Trophoblast cell (in vitro differentiated cells and primary cell): ENCODE data around the gene TTLL8.

Experiments
- DNase-seq, 2 donors: peaks; one replicate each; pipeline ENCODE4 v3.0.0-alpha.2; 2016
- H2AFZ ChIP-seq: 2 replicates; pipeline ENCODE4 v1.6.1; 2013; ENCODE audit warnings: low read length, moderate library complexity, mild to moderate bottlenecking; ENCODE audit not compliant: insufficient read depth, poor library complexity
- H2AK5ac ChIP-seq: 2 replicates; pipeline ENCODE4 v1.6.1; 2013; ENCODE audit warnings: mild to moderate bottlenecking, low read length
- H2BK120ac ChIP-seq: 2 replicates; pipeline ENCODE4 v1.6.1; 2013; ENCODE audit warnings: low read length, mild to moderate bottlenecking, moderate library complexity; ENCODE audit not compliant: insufficient read depth, poor library complexity
- H2BK12ac ChIP-seq: 2 replicates; pipeline ENCODE4 v1.6.1; 2013; ENCODE audit warnings: mild to moderate bottlenecking, low read length, moderate library complexity
- H2BK5ac ChIP-seq: 2 replicates; pipeline ENCODE4 v1.6.1; 2013; ENCODE audit warnings: low read length, low read depth, moderate library complexity, mild to moderate bottlenecking; ENCODE audit not compliant: poor library complexity
- H3K14ac ChIP-seq: 2 replicates; pipeline ENCODE4 v1.6.1; 2013; ENCODE audit warnings: mild to moderate bottlenecking, low read length
- H3K18ac ChIP-seq: 2 replicates; pipeline ENCODE4 v1.6.1; 2013; ENCODE audit warnings: mild to moderate bottlenecking, low read length
- H3K23ac ChIP-seq: 2 replicates; pipeline ENCODE4 v1.6.1; 2013; ENCODE audit warnings: low read length
- H3K27ac ChIP-seq: 2 replicates; pipeline ENCODE4 v1.5.1; 2013; ENCODE audit warnings: low read depth, mild to moderate bottlenecking, inconsistent platforms, low read length, moderate library complexity
- H3K27me3 ChIP-seq: 2 replicates; pipeline ENCODE4 v1.6.1; 2013; ENCODE audit warnings: inconsistent platforms, mild to moderate bottlenecking, low read length, moderate library complexity; ENCODE audit not compliant: insufficient read depth
- H3K36me3 ChIP-seq, 2 experiments: 1 replicate in 1 of 2; 2 replicates in 1 of 2; pipeline ENCODE4 v1.6.1; 2013; ENCODE audit warnings: low read length in 2 of 2, mild to moderate bottlenecking in 2 of 2, moderate library complexity in 1 of 2; ENCODE audit not compliant: insufficient read depth in 2 of 2, control insufficient read depth in 1 of 2
- H3K4ac ChIP-seq: 2 replicates; pipeline ENCODE4 v1.6.1; 2013; ENCODE audit warnings: low read depth, mild to moderate bottlenecking, low read length, moderate library complexity
- H3K4me1 ChIP-seq, 2 experiments: 1 replicate in 1 of 2; 2 replicates in 1 of 2; pipeline ENCODE4 v1.6.1; 2013; ENCODE audit warnings: low read length in 2 of 2, mild to moderate bottlenecking in 2 of 2, moderate library complexity in 1 of 2; ENCODE audit not compliant: insufficient read depth in 2 of 2, control insufficient read depth in 1 of 2
- H3K4me2 ChIP-seq: 2 replicates; pipeline ENCODE4 v1.6.1; 2013; ENCODE audit warnings: inconsistent platforms, mild to moderate bottlenecking, low read length, moderate library complexity
- H3K4me3 ChIP-seq: 2 replicates; pipeline ENCODE4 v1.5.1; 2013; ENCODE audit warnings: mild to moderate bottlenecking, low read depth, low read length, inconsistent platforms
- H3K79me1 ChIP-seq: one replicate; pipeline ENCODE4 v1.6.1; 2013; ENCODE audit warnings: low read length
- H3K79me2 ChIP-seq: 2 replicates; pipeline ENCODE4 v1.6.1; 2013; ENCODE audit warnings: low read length, mild to moderate bottlenecking; ENCODE audit not compliant: control insufficient read depth, insufficient read depth, poor library complexity
- H3K9ac ChIP-seq: 2 replicates; pipeline ENCODE4 v1.6.1; 2013; ENCODE audit warnings: mild to moderate bottlenecking, low read length
- H3K9me3 ChIP-seq: 2 replicates; pipeline ENCODE4 v1.6.1; 2013; ENCODE audit warnings: low read depth, mild to moderate bottlenecking, control low read depth, inconsistent platforms, low read length; ENCODE audit not compliant: insufficient read depth
- H4K12ac ChIP-seq: 2 replicates; pipeline ENCODE4 v1.6.1; 2013; ENCODE audit warnings: low read depth, mild to moderate bottlenecking, low read length, moderate library complexity
- H4K8ac ChIP-seq: 2 replicates; pipeline ENCODE4 v1.6.1; 2013; ENCODE audit warnings: low read depth, mild to moderate bottlenecking, low read length, moderate library complexity
- H4K91ac ChIP-seq: one replicate; pipeline ENCODE4 v1.6.1; 2013; ENCODE audit warnings: low read depth, mild to moderate bottlenecking, low read length, moderate library complexity
- WGBS: extraction: QIAGEN DNeasy Blood & Tissue Kit; methylation state at CpG from one replicate; pipeline ENCODE4 v1.1.7; 2013; ENCODE audit warnings: missing lambda C conversion rate; ENCODE audit not compliant: insufficient read length, insufficient coverage; ENCODE audit errors: extremely low coverage; 5-methylcytosine and 5-hydroxymethylcytosine counted together

TTLL8 gene

GRCh38 chr22:50074056-50074455 is 16.0 kb upstream of the TTLL8 start:
- Histone ChIP-seq H4K91ac (no peak overlapping the region), H3K23ac (no peak overlapping the region), H2BK120ac (no peak overlapping the region), H3K14ac (no peak overlapping the region), H3K4me3 (no peak overlapping the region), H3K27ac (no peak overlapping the region), H2BK5ac (no peak overlapping the region), H3K36me3 (no peaks in the 10 kb centered on the region), H3K4ac (no peak overlapping the region), H3K18ac (no peak overlapping the region), H3K79me1 (peaks cover 2% of the 10 kb centered on the region), H3K4me2 (no peak overlapping the region), H3K9ac (no peak overlapping the region), H4K8ac (no peak overlapping the region), H3K27me3 (no peaks in the 10 kb centered on the region), H4K12ac (no peak overlapping the region), H3K4me1 (peaks cover 0 to 2% of the 10 kb centered on the region in 2 experiments), H2AFZ (no peak overlapping the region), H2BK12ac (no peak overlapping the region), H3K9me3 (peaks cover 2% of the 10 kb centered on the region), H2AK5ac (no peak overlapping the region), H3K79me2 (no peaks in the 10 kb centered on the region)
- DNase-seq = no peak
- no CpG with 5 or more reads among the region's 17 CpGs for WGBS

- H3K79me2 ChIP-seq = no peaks in the 10 kb centered on the region
- no peaks in the 10 kb centered on the region for H3K36me3 ChIP-seq
- DNase-seq = no peak
- H3K4me1 ChIP-seq = no peaks in the 10 kb centered on the region
- H4K91ac ChIP-seq = no peak overlapping the region
- H3K27ac ChIP-seq = no peak overlapping the region
- no peak overlapping the region for H3K14ac ChIP-seq
- H2BK5ac ChIP-seq = no peak overlapping the region
- no CpG with 5 or more reads among the region's 28 CpGs for WGBS
- no peak overlapping the region for H3K18ac ChIP-seq
- no peak overlapping the region for H2AFZ ChIP-seq
- no peak overlapping the region for H3K4ac ChIP-seq
- H3K4me3 ChIP-seq = no peak overlapping the region
- no peak overlapping the region for H3K23ac ChIP-seq
- peaks cover 2% of the 10 kb centered on the region for H3K9me3 ChIP-seq
- no peaks in the 10 kb centered on the region for H3K79me1 ChIP-seq
- H2AK5ac ChIP-seq = no peak overlapping the region
- no peak overlapping the region for H2BK120ac ChIP-seq
- no peak overlapping the region for H4K12ac ChIP-seq
- H3K9ac ChIP-seq = no peak overlapping the region
- H3K27me3 ChIP-seq = no peaks in the 10 kb centered on the region
- no peak overlapping the region for H2BK12ac ChIP-seq
- no peak overlapping the region for H3K4me2 ChIP-seq
- H4K8ac ChIP-seq = no peak overlapping the region
Observed at GRCh38 chr22:50072714-50073538, 14.8 kb upstream of the TTLL8 start.

GRCh38 chr22:50072167-50072555 is 14.1 kb upstream of the TTLL8 start:
- Histone ChIP-seq H3K9ac (no peak overlapping the region), H3K4ac (no peak overlapping the region), H3K4me1 (no peaks in the 10 kb centered on the region), H4K91ac (no peak overlapping the region), H2BK120ac (no peak overlapping the region), H3K18ac (no peak overlapping the region), H3K36me3 (no peaks in the 10 kb centered on the region), H3K27ac (no peak overlapping the region), H3K79me1 (no peaks in the 10 kb centered on the region), H2AK5ac (no peak overlapping the region), H3K9me3 (peaks cover 4% of the 10 kb centered on the region), H3K4me3 (no peak overlapping the region), H3K4me2 (no peak overlapping the region), H4K12ac (no peak overlapping the region), H3K79me2 (no peaks in the 10 kb centered on the region), H2BK5ac (no peak overlapping the region), H2AFZ (no peak overlapping the region), H3K14ac (no peak overlapping the region), H3K27me3 (no peaks in the 10 kb centered on the region), H2BK12ac (no peak overlapping the region), H3K23ac (no peak overlapping the region), H4K8ac (no peak overlapping the region)
- no peak for DNase-seq
- no CpG with 5 or more reads among the region's 9 CpGs for WGBS

- H2AFZ ChIP-seq = no peak overlapping the region
- H3K27me3 ChIP-seq = no peaks in the 10 kb centered on the region
- H3K14ac ChIP-seq = no peak overlapping the region
- H4K91ac ChIP-seq = no peak overlapping the region
- no peaks in the 10 kb centered on the region for H3K79me1 ChIP-seq
- no CpG with 5 or more reads among the region's 14 CpGs for WGBS
- H2BK12ac ChIP-seq = no peak overlapping the region
- H2AK5ac ChIP-seq = no peak overlapping the region
- H3K9me3 ChIP-seq = peaks cover 5% of the 10 kb centered on the region
- DNase-seq = no peak
- H3K4ac ChIP-seq = no peak overlapping the region
- H3K18ac ChIP-seq = no peak overlapping the region
- no peaks in the 10 kb centered on the region for H3K79me2 ChIP-seq
- no peaks in the 10 kb centered on the region for H3K36me3 ChIP-seq
- H2BK5ac ChIP-seq = no peak overlapping the region
- H3K23ac ChIP-seq = no peak overlapping the region
- no peak overlapping the region for H3K4me2 ChIP-seq
- H4K8ac ChIP-seq = no peak overlapping the region
- H3K9ac ChIP-seq = peak overlapping the region; percentile 16
- H2BK120ac ChIP-seq = no peak overlapping the region
- H3K4me1 ChIP-seq = no peaks in the 10 kb centered on the region
- no peak overlapping the region for H3K27ac ChIP-seq
- no peak overlapping the region for H3K4me3 ChIP-seq
- H4K12ac ChIP-seq = no peak overlapping the region
Observed at GRCh38 chr22:50071432-50072166, 13.5 kb upstream of the TTLL8 start.
